ENCODE data around the gene TMEM80.
A peak's percentile ranks its signal among the peaks of the same experiment; 100 is the strongest.
"Not testable (repeated sequence)": the region's sequence is repeated elsewhere in the genome, so short reads cannot be mapped to it uniquely, and the experiment has no call there.

The TMEM80 gene

DNA sequence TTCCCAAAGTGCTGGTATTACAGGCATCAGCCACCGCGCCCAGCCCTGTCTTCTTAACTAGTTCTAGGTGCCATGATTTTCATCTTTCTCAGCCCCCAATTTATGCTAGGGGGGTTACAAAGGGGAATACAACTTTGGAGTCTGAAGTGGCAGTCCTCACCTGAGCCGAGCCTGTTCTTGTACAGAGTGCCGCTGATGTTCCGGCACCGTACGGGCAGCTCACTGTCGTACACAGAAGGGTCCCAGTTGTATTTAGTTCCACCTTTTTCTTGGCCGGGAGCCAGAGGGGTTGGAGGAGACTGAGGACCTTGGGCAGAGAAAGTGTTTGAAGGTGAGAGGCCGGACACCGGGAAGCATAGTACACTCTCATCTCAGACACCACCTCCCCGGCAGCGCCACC, 7.9 kb upstream of the TMEM80 start:
- H3K36me3 ChIP-seq (ENCODE audit: insufficient read depth, low read length) = peaks cover 44% of the 10 kb centered on the region; the same call in 1 of the 2 replicates
- H4K20me1 ChIP-seq (ENCODE audit: insufficient read depth, low read length, poor library complexity, severe bottlenecking) = peaks cover 20% of the 10 kb centered on the region
- peaks cover 4% of the 10 kb centered on the region; the same call in 1 of the 2 replicates for H3F3A ChIP-seq (ENCODE audit: low read depth)
- no peaks in the 10 kb centered on the region for H3K27me3 ChIP-seq (ENCODE audit: insufficient read depth, low read length, poor library complexity, severe bottlenecking)
- no peaks in the 10 kb centered on the region for H3K9me3 ChIP-seq (ENCODE audit: insufficient read depth, low read depth, low read length)
- H3K4me2 ChIP-seq (ENCODE audit: low read depth, low read length, poor library complexity, severe bottlenecking) = peak overlapping the region; percentile 48
- no peak for TF ChIP-seq EZH2phosphoT487 (IDR thresholded peaks at IDR 0.05; ENCODE audit: borderline replicate concordance)
- no peaks in the 10 kb centered on the region for H3K9me2 ChIP-seq (replicated peaks; ENCODE audit: low read depth, low read length)
- no peak overlapping the region for H3K4me3 ChIP-seq (ENCODE audit: low read length, poor library complexity, severe bottlenecking)
- H3K79me2 ChIP-seq (ENCODE audit: insufficient read depth, low read length) = peaks cover 33% of the 10 kb centered on the region
- H2AFZ ChIP-seq (ENCODE audit: low read length) = no peak overlapping the region
- H3K4me1 ChIP-seq (ENCODE audit: insufficient read depth, low read length, poor library complexity, severe bottlenecking) = peaks cover 40% of the 10 kb centered on the region
- no peak overlapping the region for H3K9ac ChIP-seq (ENCODE audit: low read depth, low read length, poor library complexity, severe bottlenecking)

- TF ChIP-seq EZH2phosphoT487 (IDR thresholded peaks at IDR 0.05; ENCODE audit: borderline replicate concordance) (no peak), CTCF (conservative IDR thresholded peaks at IDR 0.05; ENCODE audit: low read length) (no peak)
- Histone ChIP-seq H3K79me2 (ENCODE audit: insufficient read depth, low read length) (peaks cover 42% of the 10 kb centered on the region), H3F3A (ENCODE audit: low read depth) (peaks cover 4% of the 10 kb centered on the region; the same call in 1 of the 2 replicates), H3K36me3 (ENCODE audit: insufficient read depth, low read length) (peaks cover 37% of the 10 kb centered on the region; the same call in 1 of the 2 replicates), H3K9me3 (ENCODE audit: insufficient read depth, low read depth, low read length) (no peaks in the 10 kb centered on the region), H3K4me3 (ENCODE audit: low read length, poor library complexity, severe bottlenecking) (peak overlapping the region; percentile 0), H2AFZ (ENCODE audit: low read length) (no peak overlapping the region), H3K4me2 (ENCODE audit: low read depth, low read length, poor library complexity, severe bottlenecking) (peak overlapping the region; percentile 48), H4K20me1 (ENCODE audit: insufficient read depth, low read length, poor library complexity, severe bottlenecking) (peaks cover 27% of the 10 kb centered on the region), H3K27me3 (ENCODE audit: insufficient read depth, low read length, poor library complexity, severe bottlenecking) (no peaks in the 10 kb centered on the region), H3K9ac (ENCODE audit: low read depth, low read length, poor library complexity, severe bottlenecking) (peak overlapping the region; percentile 37), H3K4me1 (ENCODE audit: insufficient read depth, low read length, poor library complexity, severe bottlenecking) (peaks cover 49% of the 10 kb centered on the region), H3K9me2 (replicated peaks; ENCODE audit: low read depth, low read length) (no peaks in the 10 kb centered on the region)
Observed at GRCh38 chr11:688681-689080, 6.9 kb upstream of the TMEM80 start.

- Histone ChIP-seq H3K4me1 (ENCODE audit: insufficient read depth, low read length, poor library complexity, severe bottlenecking) (peaks cover 55% of the 10 kb centered on the region), H3K9me2 (replicated peaks; ENCODE audit: low read depth, low read length) (no peaks in the 10 kb centered on the region), H3F3A (ENCODE audit: low read depth) (peaks cover 4% of the 10 kb centered on the region; the same call in 1 of the 2 replicates), H3K27me3 (ENCODE audit: insufficient read depth, low read length, poor library complexity, severe bottlenecking) (no peaks in the 10 kb centered on the region), H2AFZ (ENCODE audit: low read length) (no peak overlapping the region), H3K4me2 (ENCODE audit: low read depth, low read length, poor library complexity, severe bottlenecking) (peak overlapping the region; percentile 48), H3K9ac (ENCODE audit: low read depth, low read length, poor library complexity, severe bottlenecking) (peak overlapping the region; percentile 47), H4K20me1 (ENCODE audit: insufficient read depth, low read length, poor library complexity, severe bottlenecking) (peaks cover 27% of the 10 kb centered on the region), H3K36me3 (ENCODE audit: insufficient read depth, low read length) (peaks cover 28% of the 10 kb centered on the region; the same call in 1 of the 2 replicates), H3K79me2 (ENCODE audit: insufficient read depth, low read length) (peaks cover 52% of the 10 kb centered on the region), H3K4me3 (ENCODE audit: low read length, poor library complexity, severe bottlenecking) (peak overlapping the region; percentile 26), H3K9me3 (ENCODE audit: insufficient read depth, low read depth, low read length) (no peaks in the 10 kb centered on the region)
- TF ChIP-seq CTCF (conservative IDR thresholded peaks at IDR 0.05; ENCODE audit: low read length) (no peak), EZH2phosphoT487 (IDR thresholded peaks at IDR 0.05; ENCODE audit: borderline replicate concordance) (no peak)
Observed at GRCh38 chr11:689625-690024, 6.0 kb upstream of the TMEM80 start.

DNA sequence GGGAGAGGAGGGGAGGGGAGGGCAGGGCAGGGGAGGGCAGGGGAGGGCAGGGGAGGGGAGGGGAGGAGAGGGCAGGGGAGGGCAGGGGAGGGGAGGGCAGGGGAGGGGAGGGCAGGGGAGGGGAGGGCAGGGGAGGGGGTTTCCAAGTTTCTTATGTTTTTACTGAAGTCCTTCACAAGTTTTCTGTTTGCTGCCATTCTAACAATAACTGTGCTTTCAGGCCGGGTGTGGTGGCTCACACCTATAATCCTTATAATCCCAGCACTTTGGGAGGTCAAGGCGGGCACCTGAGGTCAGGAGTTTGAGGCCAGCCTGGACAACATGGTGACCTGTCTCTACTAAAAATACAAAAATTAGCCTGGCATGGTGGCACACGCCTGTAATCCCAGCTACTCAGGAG, 5.4 kb upstream of the TMEM80 start:
- H3K27me3 ChIP-seq (ENCODE audit: insufficient read depth, low read length, poor library complexity, severe bottlenecking); H3F3A ChIP-seq (ENCODE audit: low read depth); H3K9me3 ChIP-seq (ENCODE audit: insufficient read depth, low read depth, low read length); H3K9me2 ChIP-seq (replicated peaks; ENCODE audit: low read depth, low read length); H2AFZ ChIP-seq (ENCODE audit: low read length): not testable (repeated sequence)
- H3K4me1 ChIP-seq (ENCODE audit: insufficient read depth, low read length, poor library complexity, severe bottlenecking) = peaks cover 55% of the 10 kb centered on the region
- peaks cover 26% of the 10 kb centered on the region; the same call in 1 of the 2 replicates for H3K36me3 ChIP-seq (ENCODE audit: insufficient read depth, low read length)
- H3K79me2 ChIP-seq (ENCODE audit: insufficient read depth, low read length) = peaks cover 52% of the 10 kb centered on the region
- peak overlapping the region; percentile 98 for H3K4me2 ChIP-seq (ENCODE audit: low read depth, low read length, poor library complexity, severe bottlenecking)
- peaks cover 27% of the 10 kb centered on the region for H4K20me1 ChIP-seq (ENCODE audit: insufficient read depth, low read length, poor library complexity, severe bottlenecking)
- peak overlapping the region; percentile 98 for H3K9ac ChIP-seq (ENCODE audit: low read depth, low read length, poor library complexity, severe bottlenecking)
- H3K4me3 ChIP-seq (ENCODE audit: low read length, poor library complexity, severe bottlenecking) = peak overlapping the region; percentile 94
